Thoracic aorta (tissue), 2 donors: ENCODE results near the gene SECISBP2L. TPM values are rescaled to one million over a fixed set of nuclear protein-coding genes. Genes with fewer than 3 reads are reported as not detected.

Source experiments
- ATAC-seq: fragments of 150-250 bp; one replicate; pipeline ENCODE4 v1.8.0; 2017; ENCODE audit warnings: low read depth; ENCODE audit not compliant: insufficient number of reproducible peaks, low FRiP score
- DNase-seq: peaks from one replicate; pipeline ENCODE4 v3.0.0-alpha.2; 2020; ENCODE audit warnings: low spot score
- H3K27ac ChIP-seq, 2 donors: fragments of 200-600 bp; sonication (generic); 1 replicate in 1 of 2; 2 replicates in 1 of 2; pipeline ENCODE4 v1.5.1; 2016; ENCODE audit warnings: mild to moderate bottlenecking in 2 of 2, moderate library complexity in 2 of 2
- H3K27me3 ChIP-seq: fragments of 200-600 bp; sonication (generic); replicated peaks from 2 replicates; pipeline ENCODE4 v1.6.0; 2016; ENCODE audit warnings: mild to moderate bottlenecking; ENCODE audit not compliant: insufficient read depth
- H3K36me3 ChIP-seq: fragments of 200-600 bp; sonication (generic); one replicate; pipeline ENCODE4 v1.5.1; 2016
- H3K4me1 ChIP-seq, 2 donors: fragments of 200-600 bp; sonication (generic); 1 replicate in 1 of 2; 2 replicates in 1 of 2; pipeline versions ENCODE4 v1.5.1 to v1.6.0; 2016; ENCODE audit warnings: low read depth in 2 of 2, mild to moderate bottlenecking in 1 of 2; ENCODE audit not compliant: control insufficient read depth in 1 of 2
- H3K4me3 ChIP-seq: fragments of 200-600 bp; sonication (generic); 2 replicates; pipeline ENCODE4 v1.5.1; 2016; ENCODE audit warnings: mild to moderate bottlenecking
- H3K9me3 ChIP-seq: fragments of 200-600 bp; sonication (generic); 2 replicates; pipeline ENCODE4 v1.5.1; 2016
- CTCF ChIP-seq: fragments of 200-600 bp; sonication (generic); IDR thresholded peaks from one replicate; pipeline ENCODE4 v1.5.1; 2019; ENCODE audit warnings: antibody characterized with exemption
- total RNA-seq, 2 donors: library from RNA; depleted of rRNA; stranded (reverse); fragments of >200 nt; gene quantifications; one replicate each; pipeline versions ENCODE4 v1.1.0 to v1.2.3, GENCODE V29; 2016

SECISBP2L gene
- total RNA-seq, 2 donors from 2014 or later = 34.9 to 55.2 TPM

GRCh38 chr15:48955967-48956366 lies 90.3 kb downstream of the SECISBP2L start:
- peak overlapping the region; percentile 5 to 68 for H3K27ac ChIP-seq

GRCh38 chr15:48955370-48955769 lies 90.9 kb downstream of the SECISBP2L start:
- H3K27me3 ChIP-seq = no peaks in the 10 kb centered on the region
- peak overlapping the region; percentile 53 to 68 for H3K27ac ChIP-seq
- ATAC-seq (no peak), DNase-seq (no peak)
- no peak overlapping the region for H3K4me3 ChIP-seq
- no peaks in the 10 kb centered on the region for H3K36me3 ChIP-seq
- no peaks in the 10 kb centered on the region for H3K9me3 ChIP-seq
- peaks cover 5 to 16% of the 10 kb centered on the region in 2 donors for H3K4me1 ChIP-seq
- TF ChIP-seq CTCF = no peak

More at GRCh38 chr15:48955967-48956366, 90.3 kb downstream of the SECISBP2L start:
- DNase-seq = no peak
- Histone ChIP-seq H3K4me1 (peaks cover 5 to 17% of the 10 kb centered on the region in 2 donors), H3K9me3 (no peaks in the 10 kb centered on the region), H3K4me3 (no peak overlapping the region), H3K36me3 (no peaks in the 10 kb centered on the region), H3K27me3 (no peaks in the 10 kb centered on the region)
- no peak for TF ChIP-seq CTCF
- no peak for ATAC-seq

GRCh38 chr15:48954538-48954937 lies 91.7 kb downstream of the SECISBP2L start:
- Histone ChIP-seq H3K9me3 (no peaks in the 10 kb centered on the region), H3K27me3 (no peaks in the 10 kb centered on the region), H3K36me3 (no peaks in the 10 kb centered on the region), H3K27ac (peak overlapping the region; percentile 53 to 68), H3K4me1 (peaks cover 5 to 16% of the 10 kb centered on the region in 2 donors), H3K4me3 (peak overlapping the region; percentile 1)
- peak; percentile 27 for TF ChIP-seq CTCF
- DNase-seq = no peak
- ATAC-seq = peak; percentile 63

GRCh38 chr15:48946840-48947187 lies 99.4 kb downstream of the SECISBP2L start:
- H3K4me3 ChIP-seq = peak overlapping the region; percentile 48
- H3K36me3 ChIP-seq = no peaks in the 10 kb centered on the region
- peaks cover 19 to 32% of the 10 kb centered on the region in 2 donors for H3K4me1 ChIP-seq
- no peaks in the 10 kb centered on the region for H3K9me3 ChIP-seq
- DNase-seq = no peak
- H3K27ac ChIP-seq = peak overlapping the region; percentile 77 to 79
- ATAC-seq = no peak
- no peaks in the 10 kb centered on the region for H3K27me3 ChIP-seq
- TF ChIP-seq CTCF = no peak

- H3K27ac ChIP-seq = peak overlapping the region; percentile 77 to 79
Observed at GRCh38 chr15:48946074-48946839, 100.0 kb downstream of the SECISBP2L start.

More at GRCh38 chr15:48946074-48946839, 100.0 kb downstream of the SECISBP2L start:
- H3K4me1 ChIP-seq = peaks cover 19 to 32% of the 10 kb centered on the region in 2 donors
- DNase-seq = no peak
- ATAC-seq = no peak
- H3K4me3 ChIP-seq = peak overlapping the region; percentile 48
- H3K27me3 ChIP-seq = no peaks in the 10 kb centered on the region
- no peaks in the 10 kb centered on the region for H3K36me3 ChIP-seq
- no peaks in the 10 kb centered on the region for H3K9me3 ChIP-seq
- TF ChIP-seq CTCF = no peak
